ENCODE results near the gene RIPPLY3.

GRCh38 chr21:36976882-36977651 lies 29.4 kb upstream of the RIPPLY3 start:
- TF ChIP-seq CTCF (tag by site-specific recombination; IDR thresholded peaks at IDR 0.05) (peak; percentile 88), ZNF274 (IDR thresholded peaks at IDR 0.05; ENCODE audit: low read length) (no peak), ZNF274 (tag by site-specific recombination; IDR thresholded peaks at IDR 0.05; ENCODE audit: borderline replicate concordance) (no peak), ZNF76 (tag by site-specific recombination; IDR thresholded peaks at IDR 0.05; ENCODE audit: borderline replicate concordance, low read depth) (no peak), ZNF843 (tag by site-specific recombination; IDR thresholded peaks at IDR 0.05) (no peak), ZNF791 (tag by site-specific recombination; IDR thresholded peaks at IDR 0.05) (no peak), ZBTB26 (tag by site-specific recombination; optimal IDR thresholded peaks at IDR 0.05) (no peak), ZNF174 (tag by site-specific recombination; IDR thresholded peaks at IDR 0.05) (no peak), ZBTB7A (tag by site-specific recombination; IDR thresholded peaks at IDR 0.05; ENCODE audit: low read depth) (no peak), ZNF561 (tag by site-specific recombination; IDR thresholded peaks at IDR 0.05; ENCODE audit: borderline replicate concordance) (no peak; the same call in 1 of the 2 replicates), ZNF302 (tag by site-specific recombination; IDR thresholded peaks at IDR 0.05; ENCODE audit: low read depth) (no peak)

All from HEK293 (cell line).